Activated T-cell treated with anti-CD3 and anti-CD28 coated beads, Interleukin-2, amount 50 U/mL, for 4 hours (primary cell): ENCODE data around the gene NAT8L. TPM values are rescaled to one million over a fixed set of nuclear protein-coding genes. Genes with fewer than 3 reads are reported as not detected.

Experiments
- ATAC-seq, 2 donors: fragments of 200-7000 bp; cut with Tn5 transposase; one replicate each; pipeline ENCODE4 v1.10.0; 2021
- DNase-seq: peaks from one replicate; pipeline ENCODE4 v3.0.0-alpha.2; 2020
- H3K27me3 Mint-ChIP-seq: one replicate; pipeline ENCODE4 v1.8.0; 2021; ENCODE audit warnings: low read depth, mixed read lengths
- H3K36me3 Mint-ChIP-seq: one replicate; pipeline ENCODE4 v1.8.0; 2022; ENCODE audit warnings: mixed read lengths; ENCODE audit not compliant: insufficient read depth
- H3K4me1 Mint-ChIP-seq: one replicate; pipeline ENCODE4 v1.8.0; 2021; ENCODE audit warnings: low read depth, mixed read lengths
- H3K4me3 Mint-ChIP-seq: one replicate; pipeline ENCODE4 v1.8.0; 2021; ENCODE audit warnings: mild to moderate bottlenecking, moderate library complexity, mixed read lengths
- H3K9me3 Mint-ChIP-seq: one replicate; pipeline ENCODE4 v1.8.0; 2021; ENCODE audit warnings: mixed read lengths
- total RNA-seq, 3 donors: library from RNA; stranded (reverse); gene quantifications; one replicate each; pipeline ENCODE4 v1.2.1, GENCODE V29; 2021

Gene NAT8L
- total RNA-seq, 3 donors from 2014 or later: 0.71 to 1.2 (median 0.82) TPM

DNA sequence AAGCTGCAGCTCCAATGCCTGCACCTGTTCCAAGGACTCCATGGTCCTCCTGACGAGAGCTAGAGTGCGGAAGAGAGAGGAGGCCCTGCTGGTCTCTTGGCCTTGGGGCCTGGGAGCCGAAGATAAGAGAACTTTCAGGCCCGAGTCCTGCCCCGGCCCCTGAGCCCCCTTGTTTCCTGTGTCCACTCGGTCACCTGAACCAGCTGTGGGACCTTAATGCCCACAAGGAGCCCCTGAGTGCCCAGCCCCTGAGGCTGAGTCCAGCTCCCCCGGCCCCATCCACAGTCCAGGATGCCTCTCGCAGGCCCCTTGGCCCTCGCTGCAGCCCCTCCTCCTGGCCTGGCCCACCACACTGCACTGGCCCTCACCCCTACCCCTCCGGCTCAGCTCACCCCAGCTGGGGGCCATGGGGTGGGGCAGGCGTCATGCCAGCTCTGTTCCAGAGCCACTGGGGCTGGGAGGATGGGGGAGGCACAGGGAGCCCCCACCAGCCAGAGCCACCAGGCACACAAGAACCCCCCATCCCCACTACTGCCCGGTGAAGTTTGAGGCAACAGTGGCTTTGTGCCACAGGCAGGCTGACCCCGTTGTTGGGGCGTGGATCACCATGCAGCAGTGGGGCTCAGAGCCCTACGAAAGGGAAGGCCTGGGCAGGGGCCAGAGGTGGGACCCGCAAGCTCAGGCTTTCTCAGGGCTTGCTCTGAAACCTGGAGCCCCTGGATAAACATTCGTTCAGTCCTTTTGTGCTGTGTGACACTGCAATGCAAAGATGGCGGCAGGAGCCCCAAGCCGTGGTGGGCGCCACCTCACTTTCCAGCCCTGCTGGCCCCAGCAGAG is 14.1 kb downstream of the NAT8L start:
- Mint-ChIP-seq H3K36me3 (no peaks in the 10 kb centered on the region), H3K27me3 (peaks cover 5% of the 10 kb centered on the region), H3K9me3 (no peaks in the 10 kb centered on the region), H3K4me3 (no peak overlapping the region), H3K4me1 (no peaks in the 10 kb centered on the region)
- DNase-seq (no peak), ATAC-seq (no peak)

DNA sequence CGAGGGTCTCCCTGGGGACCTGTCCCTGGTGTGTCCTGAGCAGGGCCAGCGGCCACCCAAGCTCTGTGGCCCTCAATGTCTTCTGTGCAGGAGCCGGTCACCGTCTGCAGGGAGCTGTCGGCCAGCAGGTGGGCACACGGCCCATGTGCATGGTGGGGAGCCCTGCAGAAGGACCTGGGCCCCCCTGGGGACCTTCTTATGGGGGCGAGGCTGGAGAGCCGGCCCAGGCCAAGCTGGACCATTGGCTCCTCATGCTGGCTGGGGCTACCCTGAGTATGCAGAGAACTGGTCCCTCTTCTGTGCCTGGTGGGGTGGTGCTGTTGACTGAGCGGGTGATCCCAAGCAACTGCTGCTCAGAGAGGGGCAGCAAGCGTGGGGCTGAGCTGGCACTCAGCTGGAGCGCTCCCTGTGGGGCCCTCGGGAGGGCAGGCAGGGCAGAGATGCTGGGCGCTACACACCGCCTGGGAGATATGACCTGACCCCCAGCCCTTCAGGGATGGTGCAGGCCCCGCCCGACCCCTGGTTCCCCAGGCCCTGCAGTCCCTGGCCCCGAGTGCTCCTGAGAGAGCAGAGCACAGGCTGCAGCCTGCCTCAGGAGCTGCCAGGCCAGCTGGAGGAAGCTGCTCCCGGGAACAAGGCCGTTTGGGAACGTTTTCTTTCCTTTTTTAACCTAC is 14.8 kb downstream of the NAT8L start:
- DNase-seq: no peak
- Mint-ChIP-seq H3K9me3 (no peaks in the 10 kb centered on the region), H3K27me3 (peaks cover 5% of the 10 kb centered on the region), H3K36me3 (no peaks in the 10 kb centered on the region), H3K4me3 (no peak overlapping the region), H3K4me1 (no peaks in the 10 kb centered on the region)
- no peak for ATAC-seq

DNA sequence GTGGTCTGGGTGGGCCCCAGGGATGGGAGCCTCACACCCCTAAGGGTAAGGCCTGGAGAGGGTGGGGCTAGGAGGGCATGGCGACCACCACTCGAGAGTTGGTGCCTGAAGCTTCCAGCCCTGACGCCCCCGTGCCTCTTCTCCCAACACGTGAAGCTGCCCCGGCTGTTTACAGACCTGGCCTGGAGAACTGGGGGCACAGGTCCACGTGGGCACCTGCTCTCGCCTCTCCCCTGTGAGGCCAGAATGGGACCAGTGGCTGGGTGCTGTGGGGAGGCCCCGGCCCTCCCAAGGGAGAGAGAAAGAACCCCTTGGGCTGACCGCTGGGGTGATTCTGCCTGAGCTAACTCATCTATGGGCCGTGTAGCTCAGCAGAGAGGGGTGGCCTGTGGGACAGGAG is 15.5 kb downstream of the NAT8L start:
- no peaks in the 10 kb centered on the region for H3K36me3 Mint-ChIP-seq
- DNase-seq (no peak), ATAC-seq (no peak)
- H3K4me3 Mint-ChIP-seq: no peak overlapping the region
- H3K9me3 Mint-ChIP-seq: no peaks in the 10 kb centered on the region
- H3K4me1 Mint-ChIP-seq: no peaks in the 10 kb centered on the region
- peaks cover 5% of the 10 kb centered on the region for H3K27me3 Mint-ChIP-seq

DNA sequence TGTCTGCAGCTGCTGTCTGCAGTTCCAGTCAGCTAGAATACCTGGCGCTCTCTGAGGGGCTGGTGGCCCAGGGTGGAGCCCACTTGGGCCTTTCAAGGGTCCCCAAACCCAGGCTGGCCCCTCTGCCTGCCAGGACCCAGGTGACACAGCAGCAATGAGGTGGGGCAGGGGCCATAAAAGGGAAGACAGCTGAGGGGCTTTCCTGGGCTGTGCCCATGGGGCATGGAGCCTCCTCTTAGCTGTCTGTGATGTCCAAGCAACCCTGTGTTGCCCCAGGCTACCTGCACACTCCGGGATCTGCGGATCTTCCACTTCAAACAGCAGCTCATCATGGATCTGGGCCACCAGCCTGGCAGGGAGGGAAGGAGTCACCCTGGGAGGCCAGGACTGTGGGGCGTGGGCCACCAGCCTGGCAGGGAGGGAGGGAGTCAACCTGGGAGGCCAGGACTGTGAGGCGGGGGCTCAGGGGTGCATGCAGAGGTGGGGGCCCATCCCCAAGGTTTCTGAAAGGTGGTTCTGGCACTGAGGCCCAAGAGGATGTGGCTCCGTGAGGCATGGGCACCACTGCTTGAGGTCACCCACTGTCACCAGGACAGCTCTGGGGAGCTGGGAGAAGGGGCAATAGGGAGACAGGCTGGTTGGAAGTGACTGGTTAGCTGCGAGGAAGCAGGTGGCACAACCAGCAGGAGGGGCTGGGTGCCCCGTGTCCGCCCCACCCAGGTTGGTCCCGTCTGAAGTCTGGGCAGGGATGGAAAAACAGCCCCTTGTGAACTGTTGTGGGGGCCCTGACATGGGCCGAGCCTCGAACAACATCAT is 16.3 kb downstream of the NAT8L start:
- DNase-seq (no peak), ATAC-seq (no peak)
- Mint-ChIP-seq H3K9me3 (no peaks in the 10 kb centered on the region), H3K36me3 (no peaks in the 10 kb centered on the region), H3K4me3 (no peak overlapping the region), H3K27me3 (peaks cover under 1% of the 10 kb centered on the region), H3K4me1 (no peaks in the 10 kb centered on the region)

DNA sequence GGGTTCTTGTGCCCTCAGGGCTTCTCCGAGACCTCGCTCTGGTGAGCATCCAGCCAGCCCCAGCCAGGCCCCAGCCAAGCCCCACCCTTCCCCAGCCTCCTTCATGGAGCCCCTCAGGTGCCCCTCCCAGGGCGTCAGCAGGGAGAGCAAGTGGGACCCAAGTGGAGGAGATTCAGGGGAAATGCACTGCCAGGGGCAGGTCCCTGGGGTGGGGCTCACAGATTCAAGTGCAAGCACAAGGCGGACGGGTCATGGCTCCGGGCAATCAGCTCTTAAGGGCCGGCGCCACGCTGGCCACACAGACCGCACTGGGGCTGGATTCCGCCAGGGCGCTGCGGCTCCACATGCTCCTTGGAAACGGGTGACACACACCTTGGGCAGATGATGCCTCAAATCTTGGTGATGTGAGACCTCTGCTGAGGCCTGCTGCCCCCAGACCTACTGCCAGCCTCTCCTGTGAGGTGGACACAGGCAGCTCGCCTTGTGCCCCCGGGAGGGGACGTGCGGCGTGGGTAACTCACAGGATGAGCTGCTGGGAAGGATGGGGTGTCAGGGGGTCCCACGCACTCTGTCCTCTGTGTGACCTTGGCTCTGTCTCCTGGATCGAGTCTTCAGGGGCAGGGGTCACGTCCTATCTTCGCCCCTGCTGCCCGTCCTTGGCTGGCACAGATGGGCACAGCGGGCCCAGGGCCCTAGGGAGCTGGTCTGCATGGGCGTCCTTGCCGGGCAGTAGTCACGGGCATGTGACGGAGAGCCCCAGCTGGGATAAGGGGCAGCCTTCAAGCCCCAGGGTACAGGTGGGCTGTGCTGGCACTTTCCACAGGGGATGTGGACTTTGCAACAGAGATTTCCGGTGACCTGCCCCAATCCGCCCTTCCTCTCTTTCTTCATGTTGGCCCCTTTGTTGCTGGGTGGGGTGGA is 17.1 kb downstream of the NAT8L start:
- no peaks in the 10 kb centered on the region for H3K36me3 Mint-ChIP-seq
- no peaks in the 10 kb centered on the region for H3K4me1 Mint-ChIP-seq
- DNase-seq (no peak), ATAC-seq (no peak)
- no peak overlapping the region for H3K4me3 Mint-ChIP-seq
- H3K27me3 Mint-ChIP-seq: no peaks in the 10 kb centered on the region
- no peaks in the 10 kb centered on the region for H3K9me3 Mint-ChIP-seq

DNA sequence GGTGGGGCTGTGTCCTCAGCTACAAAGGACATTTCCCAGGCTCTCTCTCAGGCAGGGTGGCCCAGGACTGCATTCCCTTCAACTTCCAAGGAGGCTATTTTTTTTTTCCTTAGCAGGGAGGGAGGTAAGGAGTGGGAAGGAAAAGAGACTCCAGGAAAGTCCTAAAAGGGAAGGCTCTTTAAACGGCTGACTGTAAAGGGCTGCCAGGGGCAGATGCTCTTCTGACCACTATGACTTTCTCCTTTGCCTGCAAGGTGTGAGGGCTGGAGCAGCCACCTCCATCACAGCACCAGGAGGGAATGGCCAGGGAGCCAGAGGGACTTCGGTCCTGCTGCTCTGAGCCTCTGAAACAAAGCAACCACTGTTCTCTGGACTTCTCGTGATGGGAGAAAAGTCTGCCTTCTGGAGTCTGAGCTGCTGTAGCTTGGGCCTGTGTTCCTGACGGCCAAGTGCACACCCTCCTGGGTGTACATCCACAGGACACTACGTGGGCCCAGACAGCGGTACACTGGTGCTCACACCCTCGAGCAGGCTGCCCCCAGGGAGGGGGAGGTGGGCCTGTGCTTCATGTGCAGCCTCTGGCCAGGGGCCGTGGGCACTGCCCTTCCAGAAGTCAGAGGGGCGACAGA is 17.9 kb downstream of the NAT8L start:
- no peak for ATAC-seq
- Mint-ChIP-seq H3K4me3 (no peak overlapping the region), H3K9me3 (no peaks in the 10 kb centered on the region), H3K4me1 (no peaks in the 10 kb centered on the region), H3K27me3 (no peaks in the 10 kb centered on the region), H3K36me3 (no peaks in the 10 kb centered on the region)
- no peak for DNase-seq

DNA sequence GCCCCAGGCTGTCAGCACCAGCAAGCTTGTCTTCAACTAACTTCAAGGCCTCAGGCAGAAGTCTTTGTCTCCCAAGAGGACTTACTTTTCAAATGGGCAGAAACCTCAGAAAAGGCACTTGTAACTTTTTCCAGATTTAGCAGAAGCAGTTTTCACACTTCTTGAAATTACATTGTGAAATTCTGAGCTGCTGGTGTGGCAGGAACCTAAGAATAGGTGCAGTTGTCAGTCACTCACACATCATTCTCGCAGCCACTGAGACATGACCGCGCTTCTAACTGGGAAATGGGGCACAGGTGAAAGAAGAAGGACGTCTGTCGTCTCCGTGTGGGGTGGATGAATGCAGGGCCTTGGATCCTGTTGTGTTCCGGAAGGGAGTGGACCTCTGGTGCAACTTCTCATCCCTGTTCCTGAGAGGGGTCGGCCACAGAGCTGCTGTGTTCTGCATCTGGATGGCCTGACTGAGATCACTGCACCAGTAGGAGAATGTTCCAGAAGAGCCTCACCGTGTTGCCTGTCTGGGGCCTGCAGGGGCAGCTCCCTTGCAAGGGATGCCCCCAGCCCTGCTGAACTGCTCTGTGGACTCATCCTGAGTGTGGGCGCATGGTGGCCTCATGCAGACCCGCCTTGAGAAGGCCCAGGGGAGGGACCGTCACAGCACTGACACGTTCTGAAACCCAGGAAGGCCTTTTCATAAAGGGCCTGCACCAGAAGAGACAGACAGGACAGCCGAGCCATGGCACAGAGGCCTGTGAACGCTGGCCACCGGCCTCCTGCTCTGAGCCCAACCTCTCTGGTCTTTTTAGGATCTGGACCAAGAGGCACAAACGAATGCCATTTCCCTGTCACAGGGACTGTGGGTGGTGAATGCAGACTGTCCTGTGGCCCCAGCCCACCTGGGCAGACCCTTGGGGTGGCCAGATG is 18.7 kb downstream of the NAT8L start:
- DNase-seq: no peak
- Mint-ChIP-seq H3K27me3 (no peaks in the 10 kb centered on the region), H3K4me1 (no peaks in the 10 kb centered on the region), H3K36me3 (no peaks in the 10 kb centered on the region), H3K4me3 (no peak overlapping the region), H3K9me3 (no peaks in the 10 kb centered on the region)
- ATAC-seq: no peak

DNA sequence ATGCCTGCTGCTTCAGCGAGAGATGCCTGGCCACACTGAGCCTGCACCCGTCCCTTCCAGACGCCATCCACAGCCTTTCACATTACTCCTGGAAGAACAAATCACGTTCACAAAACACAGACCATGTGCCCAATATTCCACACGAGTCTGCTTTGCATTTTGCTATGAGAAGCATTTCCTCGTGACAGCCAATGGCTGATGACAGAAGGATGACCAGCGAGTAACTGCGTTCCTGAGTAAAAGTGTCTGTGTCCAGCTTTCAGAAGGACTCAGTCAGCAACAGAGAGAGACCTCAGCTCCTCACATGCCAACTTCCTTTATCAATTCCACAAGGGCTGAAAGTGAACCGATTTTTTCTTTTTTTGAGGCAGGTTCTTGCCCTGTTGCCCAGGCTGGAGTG is 19.5 kb downstream of the NAT8L start:
- Mint-ChIP-seq H3K27me3 (no peaks in the 10 kb centered on the region), H3K4me1 (no peaks in the 10 kb centered on the region), H3K9me3 (no peaks in the 10 kb centered on the region), H3K4me3 (no peak overlapping the region), H3K36me3 (no peaks in the 10 kb centered on the region)
- no peak for DNase-seq
- no peak for ATAC-seq

DNA sequence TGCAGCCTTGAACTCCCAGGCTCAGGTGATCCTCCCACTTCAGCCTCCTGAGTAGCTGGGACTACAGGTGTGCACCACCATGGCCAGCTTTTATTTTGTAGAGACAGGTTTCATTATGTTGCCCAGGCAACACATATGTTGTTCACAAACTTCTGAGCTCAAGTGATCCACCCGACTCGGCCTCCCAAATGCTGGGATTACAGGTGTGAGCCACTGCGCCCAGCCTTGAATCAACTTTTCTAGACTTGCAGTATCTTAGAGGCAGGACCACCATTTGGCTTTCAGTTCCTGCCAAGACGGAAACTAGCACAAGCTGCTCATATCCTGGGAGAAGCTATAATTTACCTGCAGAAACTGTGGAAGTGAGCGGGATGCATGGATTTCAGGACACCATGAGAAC is 19.9 kb downstream of the NAT8L start:
- no peak overlapping the region for H3K4me3 Mint-ChIP-seq
- DNase-seq (no peak), ATAC-seq (no peak)
- no peaks in the 10 kb centered on the region for H3K9me3 Mint-ChIP-seq
- no peaks in the 10 kb centered on the region for H3K36me3 Mint-ChIP-seq
- H3K4me1 Mint-ChIP-seq: no peaks in the 10 kb centered on the region
- no peaks in the 10 kb centered on the region for H3K27me3 Mint-ChIP-seq

DNA sequence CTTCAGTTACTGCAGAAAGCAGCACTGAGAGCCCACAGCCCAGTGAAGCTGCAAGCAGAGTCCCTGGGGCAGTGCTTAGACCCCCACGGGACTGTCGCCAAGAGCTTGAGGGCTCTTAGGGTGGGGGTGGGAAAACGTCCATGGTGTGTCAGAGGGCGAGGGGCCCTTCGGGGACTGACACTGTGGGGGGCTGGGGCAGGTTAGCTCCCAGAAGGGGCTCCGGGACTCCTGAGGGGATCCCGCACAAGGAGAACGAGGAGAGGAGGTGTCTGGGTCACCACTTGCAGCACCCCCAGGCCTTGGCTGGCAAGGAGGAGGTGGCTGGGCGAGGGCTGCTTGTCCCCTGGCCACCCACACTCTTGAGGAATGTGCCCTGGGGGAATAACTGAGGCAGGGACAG is 20.8 kb downstream of the NAT8L start:
- no peak for DNase-seq
- Mint-ChIP-seq H3K4me1 (no peaks in the 10 kb centered on the region), H3K4me3 (no peak overlapping the region), H3K27me3 (no peaks in the 10 kb centered on the region), H3K9me3 (no peaks in the 10 kb centered on the region), H3K36me3 (no peaks in the 10 kb centered on the region)
- ATAC-seq: no peak

DNA sequence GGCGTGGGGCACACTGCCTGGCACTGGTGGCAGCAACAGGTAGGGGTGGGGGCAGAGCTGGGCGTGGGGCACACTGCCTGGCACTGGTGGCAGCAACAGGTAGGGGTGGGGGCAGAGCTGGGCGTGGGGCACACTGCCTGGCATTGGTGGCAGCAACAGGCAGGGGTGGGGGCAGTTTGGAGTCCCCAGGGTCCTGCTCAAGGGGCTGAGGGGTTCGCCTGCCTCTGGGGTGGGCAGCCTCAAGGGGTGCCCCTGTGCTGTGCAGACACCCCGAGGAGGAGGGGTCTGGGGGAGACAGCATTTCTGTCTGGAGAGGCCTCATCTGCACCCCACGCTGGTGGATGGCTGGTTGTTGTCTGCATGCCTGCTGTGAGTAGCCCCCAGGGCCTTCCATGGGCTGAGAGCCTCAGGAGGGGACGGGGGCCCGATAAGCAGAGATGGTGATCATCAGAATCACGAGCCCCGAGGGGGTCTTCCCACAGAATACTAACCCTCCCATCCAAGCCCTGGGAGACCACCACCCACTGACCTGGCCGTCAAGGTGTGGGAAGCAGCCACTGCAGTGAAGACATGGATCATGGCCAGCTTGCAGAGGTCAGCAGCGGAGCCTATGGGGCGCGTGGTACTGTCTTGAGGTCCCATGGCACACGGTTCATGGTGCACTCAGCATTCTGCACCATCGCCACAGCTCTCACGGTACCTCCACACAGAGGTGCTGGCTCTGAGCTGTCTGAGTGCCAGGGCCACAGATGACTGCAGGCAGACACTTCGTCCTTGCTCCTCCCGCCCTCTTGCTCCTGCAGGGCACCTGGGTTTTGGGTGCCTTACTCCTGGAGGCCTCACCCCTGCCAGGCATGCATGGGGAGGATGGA is 21.5 kb downstream of the NAT8L start:
- Mint-ChIP-seq H3K36me3 (no peaks in the 10 kb centered on the region), H3K27me3 (no peaks in the 10 kb centered on the region), H3K9me3 (no peaks in the 10 kb centered on the region), H3K4me3 (no peak overlapping the region), H3K4me1 (no peaks in the 10 kb centered on the region)
- DNase-seq (no peak), ATAC-seq (no peak)

DNA sequence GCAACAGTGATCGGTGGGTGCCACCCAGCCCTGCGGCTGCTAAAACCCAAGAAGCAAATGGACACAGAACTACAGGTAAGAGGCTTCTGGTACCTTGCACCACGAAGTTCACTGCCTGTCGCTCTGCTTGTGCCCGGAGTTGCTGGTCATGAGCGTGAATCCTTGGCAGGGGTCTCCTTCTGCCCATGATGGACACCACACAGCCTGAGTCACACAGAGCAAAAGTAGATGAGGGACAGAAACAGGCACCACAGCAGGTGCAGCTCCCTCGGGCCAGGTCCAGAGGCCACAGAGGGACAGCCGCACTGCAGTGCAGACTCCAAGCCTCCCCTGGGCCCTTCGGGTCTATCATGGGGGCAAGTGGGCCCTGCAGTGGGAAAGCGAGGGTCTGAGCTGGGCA is 22.4 kb downstream of the NAT8L start:
- Mint-ChIP-seq H3K27me3 (no peaks in the 10 kb centered on the region), H3K9me3 (no peaks in the 10 kb centered on the region)
- no peak for DNase-seq

More for the DNA sequence above, 22.4 kb downstream of the NAT8L start:
- Mint-ChIP-seq H3K36me3 (no peaks in the 10 kb centered on the region), H3K4me3 (no peak overlapping the region), H3K4me1 (no peaks in the 10 kb centered on the region)
- no peak for ATAC-seq
